A673 (cell line): ENCODE data around the gene NLGN1. TPM values are rescaled to one million over a fixed set of nuclear protein-coding genes. Genes with fewer than 3 reads are reported as not detected.

ENCODE experiments used
- BruUV-seq: library from RNA; stranded (reverse); fragments of 400-500 nt; replicated peaks from 2 replicates; lab custom pipeline; 2021; lab: Mats Ljungman, UMichigan
- CTCF ChIA-PET: fragments of 300-600 bp; sonication (Branson Sonifier 250); formaldehyde crosslinking; loops from one replicate; lab custom pipeline; 2022; ENCODE audit warnings: antibody characterized with exemption; lab: Charles Lee
- POLR2A ChIA-PET: fragments of 300-600 bp; sonication (Branson Sonifier 250); formaldehyde crosslinking; loops from one replicate; lab custom pipeline; 2022; ENCODE audit warnings: antibody characterized with exemption; ENCODE audit not compliant: low non-redundant PET; lab: Charles Lee
- DNase-seq: peaks from one replicate; pipeline ENCODE4 v3.0.0-alpha.2; 2015; ENCODE audit warnings: low spot score
- H3K27ac ChIP-seq: fragments of 200-600 bp; sonication (generic); 2 replicates; pipeline ENCODE4 v1.5.1; 2016; ENCODE audit warnings: mixed run types, low read depth, mild to moderate bottlenecking, mixed read lengths, antibody characterized with exemption, low read length; ENCODE audit not compliant: poor library complexity, severe bottlenecking
- H3K27me3 ChIP-seq: fragments of 200-600 bp; sonication (generic); replicated peaks from 2 replicates; pipeline ENCODE4 v1.6.1; 2017; ENCODE audit warnings: mixed run types, low read depth, mild to moderate bottlenecking, mixed read lengths, antibody characterized with exemption, low read length; ENCODE audit not compliant: insufficient read depth, poor library complexity
- H3K36me3 ChIP-seq: fragments of 200-600 bp; sonication (generic); 2 replicates; pipeline ENCODE4 v1.6.1; 2016; ENCODE audit warnings: mixed run types, mild to moderate bottlenecking, mixed read lengths, antibody characterized with exemption, low read length; ENCODE audit not compliant: insufficient read depth, poor library complexity, severe bottlenecking
- H3K4me1 ChIP-seq: fragments of 200-600 bp; sonication (generic); 2 replicates; pipeline ENCODE4 v1.6.1; 2017; ENCODE audit warnings: mixed run types, mild to moderate bottlenecking, mixed read lengths, antibody characterized with exemption, low read length; ENCODE audit not compliant: insufficient read depth, poor library complexity, severe bottlenecking
- H3K4me3 ChIP-seq: fragments of 200-600 bp; sonication (generic); 2 replicates; pipeline ENCODE4 v1.5.1; 2016; ENCODE audit warnings: low read depth, mixed run types, mild to moderate bottlenecking, mixed read lengths, low read length; ENCODE audit not compliant: poor library complexity, severe bottlenecking
- H3K9me3 ChIP-seq: fragments of 200-600 bp; sonication (generic); 2 replicates; pipeline ENCODE4 v1.6.1; 2016; ENCODE audit warnings: mixed run types, low read depth, mild to moderate bottlenecking, mixed read lengths, antibody characterized with exemption, low read length; ENCODE audit not compliant: poor library complexity, severe bottlenecking
- CTCF ChIP-seq: fragments of 300-800, 200-600 bp; sonication (generic); conservative IDR thresholded peaks from 2 replicates; pipeline ENCODE4 v1.5.1; 2017; ENCODE audit warnings: low read depth, mild to moderate bottlenecking, antibody characterized with exemption, low read length, moderate library complexity, mixed read lengths
- EZH2 ChIP-seq: fragments of 200-600 bp; sonication (generic); IDR thresholded peaks from 2 replicates; pipeline ENCODE4 v1.6.1; 2017; ENCODE audit warnings: borderline replicate concordance, low read depth, mild to moderate bottlenecking, mixed read lengths, antibody characterized with exemption, low read length; ENCODE audit not compliant: poor library complexity, severe bottlenecking
- intact Hi-C: fragments of 100-400 bp; cut with micrococcal nuclease; formaldehyde crosslinking; loops from one replicate; pipeline ENCODE4 v1.10.0; 2022; ENCODE audit not compliant: unreplicated experiment
- total RNA-seq: library from RNA; stranded (reverse); gene quantifications from 2 replicates; pipeline ENCODE4 v1.2.3, GENCODE V29; 2021

NLGN1 gene
- total RNA-seq, 1 experiment from 2014 or later = 0.39 TPM

- TF ChIP-seq EZH2 = no peak
- TF ChIP-seq CTCF = no peak
- no peaks in the 10 kb centered on the region for H3K4me1 ChIP-seq
- no TSS peak for BruUV-seq
- ChIA-PET CTCF (no interaction called here), POLR2A (no interaction called here)
- intact Hi-C loops = no loop called here
- no peak for DNase-seq
- no peak overlapping the region for H3K4me3 ChIP-seq
- H3K27me3 ChIP-seq = no peaks in the 10 kb centered on the region
- no peak overlapping the region for H3K27ac ChIP-seq
- no peaks in the 10 kb centered on the region for H3K36me3 ChIP-seq
- no peaks in the 10 kb centered on the region for H3K9me3 ChIP-seq
These were observed 253.1 kb downstream of the NLGN1 start for GRCh38 chr3:173650596-173650995.

GRCh38 chr3:173652093-173652492 lies 254.5 kb downstream of the NLGN1 start:
- POLR2A ChIA-PET = no interaction called here
- CTCF ChIA-PET = no interaction called here
- intact Hi-C loops = no loop called here
- Histone ChIP-seq H3K4me1 (no peaks in the 10 kb centered on the region), H3K36me3 (no peaks in the 10 kb centered on the region), H3K9me3 (no peaks in the 10 kb centered on the region), H3K4me3 (no peak overlapping the region), H3K27me3 (no peaks in the 10 kb centered on the region), H3K27ac (no peak overlapping the region)
- DNase-seq = no peak
- BruUV-seq = no TSS peak
- no peak for TF ChIP-seq CTCF
- no peak for TF ChIP-seq EZH2

- Histone ChIP-seq H3K36me3 (no peaks in the 10 kb centered on the region), H3K4me1 (no peaks in the 10 kb centered on the region), H3K27me3 (no peaks in the 10 kb centered on the region), H3K27ac (no peak overlapping the region), H3K4me3 (no peak overlapping the region), H3K9me3 (no peaks in the 10 kb centered on the region)
- intact Hi-C loops = no loop called here
- TF ChIP-seq CTCF (no peak), EZH2 (no peak)
- DNase-seq = no peak
- ChIA-PET POLR2A (no interaction called here), CTCF (no interaction called here)
- BruUV-seq = no TSS peak
These were observed 256.2 kb downstream of the NLGN1 start for GRCh38 chr3:173653781-173654180.
